BLaER1 (cell line): Measurements from ENCODE around the gene SULT2B1.

ENCODE experiments used
- H3K27ac ChIP-seq: shearing (Covaris generic); formaldehyde crosslinking; 2 replicates; pipeline ENCODE4 v1.8.1; 2022
- H3K27me3 ChIP-seq: shearing (Covaris generic); formaldehyde crosslinking; 2 replicates; pipeline ENCODE4 v1.8.1; 2022
- H3K36me3 ChIP-seq: shearing (Covaris generic); formaldehyde crosslinking; 2 replicates; pipeline ENCODE4 v1.8.1; 2022
- H3K4me1 ChIP-seq: shearing (Covaris generic); formaldehyde crosslinking; 2 replicates; pipeline ENCODE4 v1.8.1; 2022
- H3K4me2 ChIP-seq: shearing (Covaris generic); formaldehyde crosslinking; 2 replicates; pipeline ENCODE4 v1.8.1; 2022
- H3K4me3 ChIP-seq: shearing (Covaris generic); formaldehyde crosslinking; 2 replicates; pipeline ENCODE4 v1.8.1; 2022
- H3K9ac ChIP-seq: shearing (Covaris generic); formaldehyde crosslinking; 2 replicates; pipeline ENCODE4 v1.8.1; 2022
- H3K9me3 ChIP-seq: shearing (Covaris generic); formaldehyde crosslinking; 2 replicates; pipeline ENCODE4 v1.8.1; 2022
- H4K20me1 ChIP-seq: shearing (Covaris generic); formaldehyde crosslinking; 2 replicates; pipeline ENCODE4 v1.8.1; 2022
- Cebpa-rat ChIP-seq: shearing (Covaris generic); IDR thresholded peaks from 2 replicates; pipeline ENCODE4 v1.8.1; 2022

Gene SULT2B1

DNA sequence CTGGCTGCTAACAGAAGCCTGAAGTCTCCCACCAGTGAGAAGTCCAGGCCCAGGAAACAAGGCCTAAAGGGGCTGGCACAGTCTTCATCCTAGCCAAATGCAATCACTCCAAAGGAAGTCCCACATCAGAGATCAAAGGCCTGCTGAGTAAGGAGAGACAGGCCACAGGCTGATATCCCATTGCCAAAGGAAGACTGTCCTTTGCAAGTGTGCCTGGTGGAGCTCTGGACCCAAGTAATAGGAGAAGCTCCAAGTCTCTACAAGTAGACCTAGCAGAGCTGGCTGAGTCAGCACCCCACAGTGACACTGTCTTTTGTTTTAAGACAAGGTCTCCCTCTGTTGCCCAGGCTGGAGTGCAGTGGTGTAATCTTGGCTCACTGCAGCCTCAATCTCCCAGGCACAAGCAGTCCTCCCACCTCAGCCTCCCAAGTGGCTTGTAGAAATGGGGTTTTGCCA, 80.7 kb downstream of the SULT2B1 start:
- Histone ChIP-seq H3K4me2 (peak overlapping the region; percentile 100), H3K36me3 (peaks cover 57% of the 10 kb centered on the region), H3K4me3 (peak overlapping the region; percentile 89), H3K27me3 (no peaks in the 10 kb centered on the region), H3K27ac (peak overlapping the region; percentile 94), H3K9ac (peak overlapping the region; percentile 83), H3K4me1 (peaks cover 59% of the 10 kb centered on the region), H3K9me3 (no peaks in the 10 kb centered on the region), H4K20me1 (peaks cover 33% of the 10 kb centered on the region)
- TF ChIP-seq Cebpa-rat = no peak

DNA sequence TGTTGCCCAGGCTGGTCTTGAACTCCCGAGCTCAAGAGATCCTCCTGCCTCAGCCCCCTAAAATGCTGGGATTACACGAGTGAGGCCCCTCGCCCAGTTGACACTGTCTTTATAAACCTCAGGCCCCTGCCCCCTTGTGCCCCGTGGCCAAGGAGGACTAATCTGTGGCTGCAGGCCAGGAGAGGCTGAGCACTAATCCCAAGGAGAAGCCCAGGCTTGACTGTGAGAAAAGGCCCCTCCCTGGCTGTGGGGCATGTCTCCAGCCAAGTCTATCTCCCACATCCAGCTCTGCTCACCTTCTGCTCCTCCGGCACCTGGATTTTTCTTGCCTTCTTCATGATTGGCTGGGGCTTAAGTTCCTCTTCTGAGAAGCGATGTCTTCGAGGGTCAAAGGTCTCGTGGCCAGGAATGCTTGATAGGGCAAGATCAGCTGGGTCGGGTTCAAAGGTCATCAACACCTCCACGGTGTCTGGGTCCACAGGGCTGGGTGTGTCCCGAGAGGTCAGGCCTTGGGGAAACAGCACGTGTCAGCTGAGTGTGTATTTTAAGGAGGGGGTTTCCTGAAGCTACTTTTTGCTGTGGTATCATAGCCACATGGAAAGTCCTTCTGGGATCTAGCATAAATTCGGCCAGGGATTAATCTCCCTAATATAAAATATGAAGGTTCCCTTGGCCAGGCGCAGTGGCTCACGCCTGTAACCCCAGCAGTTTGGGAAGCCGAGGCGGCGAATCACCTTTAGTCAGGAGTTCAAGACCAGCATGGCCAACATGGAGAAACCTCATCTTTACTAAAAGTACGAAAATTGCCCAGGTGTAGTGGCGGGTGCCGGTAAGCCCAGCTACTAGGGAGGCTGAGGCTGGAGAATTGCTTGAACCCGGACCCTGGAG, 81.4 kb downstream of the SULT2B1 start:
- peak overlapping the region; percentile 100 for H3K4me2 ChIP-seq
- no peak for TF ChIP-seq Cebpa-rat
- peaks cover 60% of the 10 kb centered on the region for H3K4me1 ChIP-seq
- H3K27ac ChIP-seq = peak overlapping the region; percentile 94
- peaks cover 33% of the 10 kb centered on the region for H4K20me1 ChIP-seq
- peak overlapping the region; percentile 89 for H3K4me3 ChIP-seq
- H3K9me3 ChIP-seq = no peaks in the 10 kb centered on the region
- H3K9ac ChIP-seq = peak overlapping the region; percentile 83
- H3K36me3 ChIP-seq = peaks cover 51% of the 10 kb centered on the region
- no peaks in the 10 kb centered on the region for H3K27me3 ChIP-seq

GRCh38 chr19:48634036-48634342, 82.0 kb downstream of the SULT2B1 start:
- H3K27ac ChIP-seq = peak overlapping the region; percentile 94
- H3K4me1 ChIP-seq = peaks cover 66% of the 10 kb centered on the region

DNA sequence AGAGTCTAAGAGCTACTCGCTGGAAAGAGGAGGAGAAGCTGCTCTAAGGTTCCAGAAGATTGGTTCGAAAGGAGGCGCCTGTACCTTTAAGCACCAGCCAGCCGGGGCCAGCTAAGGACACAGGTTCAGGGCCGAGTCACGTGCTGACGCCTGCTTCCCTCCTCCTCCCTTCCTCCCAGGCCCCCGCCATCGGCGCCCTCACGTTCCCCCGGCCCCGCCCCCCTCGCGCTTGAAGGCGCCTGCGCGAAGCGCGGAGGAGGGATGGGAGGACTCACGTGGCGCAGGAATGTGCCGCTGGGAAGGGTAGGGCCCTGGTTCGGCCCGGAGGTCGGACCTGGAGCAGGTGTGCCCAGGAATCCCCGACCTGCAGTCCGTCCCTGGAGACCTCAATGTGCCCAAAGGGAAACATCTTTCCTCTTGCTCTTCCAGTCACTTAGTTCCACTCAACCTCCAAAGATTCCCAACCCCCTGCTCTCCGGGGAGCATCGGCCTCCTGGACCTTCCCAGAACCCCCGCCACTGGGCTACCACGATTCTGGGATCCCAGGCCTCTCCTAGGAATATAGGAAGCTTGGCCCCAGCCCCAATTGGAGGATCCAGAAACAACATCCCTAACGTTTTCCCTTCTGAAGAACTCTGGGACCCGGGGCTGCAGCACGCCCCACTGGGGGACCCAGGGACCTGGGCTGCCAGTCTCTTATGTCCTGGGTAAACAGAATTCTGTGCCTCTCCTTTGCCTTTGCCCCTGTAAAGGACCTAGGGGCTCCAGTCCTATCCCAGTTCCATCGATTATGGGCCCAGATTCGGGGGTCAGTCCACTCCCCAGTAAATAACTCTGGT, 82.7 kb downstream of the SULT2B1 start:
- peak overlapping the region; percentile 100 for H3K4me2 ChIP-seq
- H3K27ac ChIP-seq = peak overlapping the region; percentile 94
- no peaks in the 10 kb centered on the region for H3K27me3 ChIP-seq
- no peaks in the 10 kb centered on the region for H3K9me3 ChIP-seq
- peaks cover 28% of the 10 kb centered on the region for H4K20me1 ChIP-seq
- peaks cover 38% of the 10 kb centered on the region for H3K36me3 ChIP-seq
- H3K9ac ChIP-seq = peak overlapping the region; percentile 83
- no peak for TF ChIP-seq Cebpa-rat
- H3K4me1 ChIP-seq = peaks cover 69% of the 10 kb centered on the region
- peak overlapping the region; percentile 89 for H3K4me3 ChIP-seq

More at GRCh38 chr19:48634036-48634342, 82.0 kb downstream of the SULT2B1 start:
- Histone ChIP-seq H3K9me3 (no peaks in the 10 kb centered on the region), H3K36me3 (peaks cover 45% of the 10 kb centered on the region), H3K9ac (peak overlapping the region; percentile 83), H3K4me2 (peak overlapping the region; percentile 100), H3K27me3 (no peaks in the 10 kb centered on the region), H3K4me3 (peak overlapping the region; percentile 89), H4K20me1 (peaks cover 33% of the 10 kb centered on the region)
- no peak for TF ChIP-seq Cebpa-rat

DNA sequence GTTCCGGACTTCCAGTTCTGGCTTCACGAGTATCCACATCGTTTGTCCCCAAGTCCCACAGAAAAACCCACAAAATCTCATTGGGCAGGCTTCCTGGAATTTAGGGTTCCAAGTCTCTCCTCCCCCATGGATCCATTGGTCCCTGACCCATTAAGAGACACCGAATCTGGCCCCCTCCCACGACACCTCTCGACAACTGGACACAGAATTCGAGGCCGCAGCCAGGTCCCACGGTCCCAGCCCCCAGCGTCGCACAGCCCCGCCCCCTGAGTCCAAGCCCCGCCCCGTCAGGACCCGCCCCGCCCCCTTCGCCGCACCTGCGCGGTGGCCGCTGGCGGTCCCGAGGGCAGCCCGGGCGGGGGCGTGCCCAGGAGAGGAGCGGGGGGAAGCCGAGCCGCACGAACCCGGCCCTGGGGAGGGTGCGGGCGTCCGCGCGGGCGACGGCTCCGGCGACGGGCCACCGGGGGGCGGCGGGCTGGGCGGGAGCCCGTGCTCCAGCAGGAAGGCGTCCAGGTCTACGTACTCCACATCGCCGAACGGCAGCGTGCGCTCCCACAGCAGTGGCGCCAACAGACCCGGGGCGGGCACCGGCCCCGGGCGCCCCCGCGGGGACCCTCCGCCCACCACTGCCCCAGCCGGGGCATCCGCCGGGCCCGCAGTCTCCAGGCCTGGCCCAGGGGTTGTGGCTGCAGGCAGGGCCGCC, 83.4 kb downstream of the SULT2B1 start:
- peaks cover 61% of the 10 kb centered on the region for H3K4me1 ChIP-seq
- no peaks in the 10 kb centered on the region for H3K9me3 ChIP-seq
- no peaks in the 10 kb centered on the region for H3K27me3 ChIP-seq
- peak overlapping the region; percentile 89 for H3K4me3 ChIP-seq
- peak overlapping the region; percentile 100 for H3K4me2 ChIP-seq
- peak overlapping the region; percentile 88 for H3K9ac ChIP-seq
- TF ChIP-seq Cebpa-rat = no peak
- H3K27ac ChIP-seq = peak overlapping the region; percentile 94
- peaks cover 21% of the 10 kb centered on the region for H4K20me1 ChIP-seq
- H3K36me3 ChIP-seq = peaks cover 30% of the 10 kb centered on the region

DNA sequence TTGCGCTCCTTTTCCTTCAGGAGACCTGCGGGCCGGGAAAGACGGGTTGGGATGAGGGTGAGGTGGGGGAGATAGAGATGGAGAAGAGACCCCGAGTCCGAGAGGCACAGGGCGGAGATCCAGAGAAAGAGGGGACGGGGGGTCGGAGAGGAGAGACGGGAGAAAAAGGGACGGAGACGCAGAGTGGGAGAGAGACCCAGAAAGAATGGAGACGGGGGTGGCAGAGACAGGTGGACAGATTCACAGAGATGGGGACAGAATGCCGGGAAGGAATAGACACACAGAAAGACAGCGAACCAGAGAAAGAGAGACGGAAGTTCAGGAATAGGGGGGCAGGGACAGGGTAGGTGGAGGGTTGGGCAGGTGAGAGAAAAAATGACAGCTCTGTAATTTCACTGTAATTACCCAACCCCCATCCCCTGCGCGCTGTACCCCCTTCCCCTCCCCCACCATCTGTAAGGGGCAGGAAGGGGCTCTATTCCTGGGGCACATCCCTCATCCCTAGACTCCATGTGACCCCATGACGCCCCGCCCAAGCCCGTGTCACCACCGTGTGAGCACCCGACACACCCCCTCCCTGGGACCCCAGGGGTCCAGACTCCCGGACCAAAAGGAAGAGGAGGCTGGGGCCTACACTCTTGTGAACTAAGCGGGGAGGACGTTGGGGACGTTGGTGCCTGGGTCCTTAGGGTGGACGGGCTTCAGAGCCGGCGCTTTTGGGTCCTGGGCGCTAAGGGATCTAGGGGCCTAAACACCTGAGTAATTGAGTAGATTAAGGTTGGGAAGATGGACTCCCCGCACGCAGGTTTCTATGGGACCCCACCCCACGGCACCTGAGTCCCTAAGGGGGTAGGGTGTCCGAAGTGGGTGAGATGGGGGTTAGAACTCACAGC, 84.2 kb downstream of the SULT2B1 start:
- peak overlapping the region; percentile 89 for H3K4me3 ChIP-seq
- H3K4me2 ChIP-seq = peak overlapping the region; percentile 100
- no peaks in the 10 kb centered on the region for H3K27me3 ChIP-seq
- peak overlapping the region; percentile 94 for H3K27ac ChIP-seq
- peaks cover 22% of the 10 kb centered on the region for H3K36me3 ChIP-seq
- H3K9ac ChIP-seq = peak overlapping the region; percentile 88
- H3K4me1 ChIP-seq = peaks cover 53% of the 10 kb centered on the region
- no peak for TF ChIP-seq Cebpa-rat
- H3K9me3 ChIP-seq = no peaks in the 10 kb centered on the region
- H4K20me1 ChIP-seq = peaks cover 13% of the 10 kb centered on the region

DNA sequence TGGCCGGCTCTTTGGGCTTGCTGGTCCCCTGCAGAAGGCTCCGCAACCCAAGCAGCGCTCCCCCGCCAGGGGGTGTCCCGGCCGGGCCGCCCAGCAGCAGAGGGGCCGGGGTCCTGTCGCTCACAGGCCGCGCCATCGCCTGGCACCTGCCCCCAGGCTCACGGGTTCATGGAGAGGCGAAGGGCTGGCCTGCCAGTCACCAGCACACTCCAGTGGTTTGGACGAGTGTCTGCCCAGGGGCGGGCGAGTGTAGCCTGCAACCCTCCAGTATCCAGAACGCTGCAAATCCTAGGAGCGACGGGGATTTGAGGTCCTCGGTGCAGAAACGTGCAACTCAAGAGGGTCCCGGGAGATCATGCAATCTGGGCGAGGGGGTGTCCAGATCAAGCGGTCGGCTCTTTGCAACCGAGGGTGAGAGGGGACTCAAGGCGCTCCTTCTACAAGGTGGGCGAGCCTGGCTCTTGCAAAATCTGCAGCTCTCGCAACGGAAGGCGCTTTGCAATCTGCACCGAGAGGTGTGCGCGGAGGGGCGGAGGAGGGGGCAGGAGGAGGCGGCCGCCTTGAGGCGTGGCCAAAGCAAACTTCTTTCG, 85.0 kb downstream of the SULT2B1 start, which contains the start of gene DBP:
DBP (minus strand) TSS at position 521 of the 590 bp plus-strand sequence; CDS start at position 136, 385 bp downstream.
- Histone ChIP-seq H3K4me2 (peak within 1 kb of the TSS; percentile 100), H3K27ac (peak within 1 kb of the TSS; percentile 97), H3K9me3 (no peaks in the 10 kb centered on the region), H3K4me3 (peak within 1 kb of the TSS; percentile 89), H4K20me1 (peaks cover 7% of the 10 kb centered on the region; the same call in 1 of the 2 replicates), H3K27me3 (no peaks in the 10 kb centered on the region), H3K4me1 (peaks cover 46% of the 10 kb centered on the region), H3K36me3 (peaks cover 15% of the 10 kb centered on the region), H3K9ac (peak within 1 kb of the TSS; percentile 91)
- TF ChIP-seq Cebpa-rat = peak; percentile 42; the same call in 1 of the 2 replicates

DNA sequence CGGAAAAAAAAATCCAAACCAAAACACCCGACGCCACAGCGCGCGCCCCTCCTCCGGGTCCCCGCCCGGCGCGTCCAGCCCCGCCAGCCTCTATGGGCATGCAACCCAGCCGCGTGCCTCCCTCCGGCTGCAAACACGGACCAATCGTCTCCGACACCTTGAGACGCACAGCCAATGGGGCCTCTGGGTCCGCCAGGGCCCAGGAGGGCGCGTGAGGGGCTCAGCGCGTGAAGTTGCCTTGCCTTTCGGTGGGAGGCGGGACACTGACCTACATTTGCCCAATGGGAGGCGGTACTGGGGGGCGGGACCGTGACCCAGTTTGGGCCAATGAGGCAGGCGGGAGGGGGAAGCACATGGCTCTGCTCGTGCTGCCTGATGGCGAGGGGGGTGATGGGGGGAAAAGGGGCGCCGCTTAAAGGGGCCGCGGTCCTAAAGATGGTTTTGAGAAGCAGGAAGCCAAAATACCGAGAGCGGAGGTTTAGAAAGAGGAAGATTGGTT, 85.5 kb downstream of the SULT2B1 start:
- H3K4me2 ChIP-seq = peak overlapping the region; percentile 100
- H3K9me3 ChIP-seq = no peaks in the 10 kb centered on the region
- TF ChIP-seq Cebpa-rat = no peak
- H3K9ac ChIP-seq = peak overlapping the region; percentile 91
- H3K4me1 ChIP-seq = peaks cover 40% of the 10 kb centered on the region
- H4K20me1 ChIP-seq = peaks cover 7% of the 10 kb centered on the region; the same call in 1 of the 2 replicates
- no peaks in the 10 kb centered on the region for H3K27me3 ChIP-seq
- peak overlapping the region; percentile 89 for H3K4me3 ChIP-seq
- peaks cover 10% of the 10 kb centered on the region for H3K36me3 ChIP-seq
- peak overlapping the region; percentile 97 for H3K27ac ChIP-seq
